Frontal cortex (tissue), 4 donors: ENCODE results near the gene TMEM185A. TPM values are rescaled to one million over a fixed set of nuclear protein-coding genes. Genes with fewer than 3 reads are reported as not detected.
"Not testable (repeated sequence)": the region's sequence is repeated elsewhere in the genome, so short reads cannot be mapped to it uniquely, and the experiment has no call there.

Experiments used
- DNase-seq, 2 donors: peaks; one replicate each; pipeline ENCODE4 v3.0.0; 2012; ENCODE audit warnings: low spot score in 2 of 2
- FAIRE-seq: peaks from 2 replicates; lab custom pipeline; 2012; peaks lifted over from hg19 to GRCh38; lab: Jason Lieb, UNC
- total RNA-seq: library from RNA; depleted of rRNA; stranded (reverse); fragments of >200 nt; gene quantifications from one replicate; pipeline ENCODE4 v1.2.3, GENCODE V29; 2014
- donor health status: control.
- donor health status: control.
- donor health status: control.

Gene TMEM185A
- total RNA-seq, 1 donor from 2014 or later = 42.4 TPM

GRCh38 chrX:149567621-149568417 lies 63.8 kb downstream of the TMEM185A start:
- FAIRE-seq = no peak

GRCh38 chrX:149563359-149563758 lies 68.2 kb downstream of the TMEM185A start:
- FAIRE-seq = no peak

More at GRCh38 chrX:149567621-149568417, 63.8 kb downstream of the TMEM185A start:
- DNase-seq = no peak

GRCh38 chrX:149555251-149555650 lies 76.3 kb downstream of the TMEM185A start:
- not testable (repeated sequence) for FAIRE-seq

More at GRCh38 chrX:149563359-149563758, 68.2 kb downstream of the TMEM185A start:
- no peak for DNase-seq

GRCh38 chrX:149551939-149552248 lies 79.7 kb downstream of the TMEM185A start:
- FAIRE-seq, DNase-seq: not testable (repeated sequence)

More at GRCh38 chrX:149555251-149555650, 76.3 kb downstream of the TMEM185A start:
- not testable (repeated sequence) for DNase-seq

- not testable (repeated sequence) for DNase-seq, FAIRE-seq
Observed at GRCh38 chrX:149551245-149551938, 80.2 kb downstream of the TMEM185A start.

- FAIRE-seq, DNase-seq: not testable (repeated sequence)
Observed at GRCh38 chrX:149550454-149550853, 81.1 kb downstream of the TMEM185A start.

- FAIRE-seq, DNase-seq: not testable (repeated sequence)
Observed at GRCh38 chrX:149549701-149550100, 81.9 kb downstream of the TMEM185A start, which contains the start of gene HSFX3. Gene HSFX3, minus strand, starts transcription at chrX:149549924. Its CDS starts 72 bp downstream, at chrX:149549852.

GRCh38 chrX:149547782-149548181 lies 83.8 kb downstream of the TMEM185A start:
- not testable (repeated sequence) for FAIRE-seq, DNase-seq

- FAIRE-seq, DNase-seq: not testable (repeated sequence)
Observed at GRCh38 chrX:149546962-149547361, 84.6 kb downstream of the TMEM185A start.

Other genes starting within 250 kb of the TMEM185A start
- 86.4 TPM for gene IDS, start 126.5 kb downstream of the TMEM185A start, total RNA-seq
- 15.1 TPM for gene EOLA1, start 90.8 kb downstream of the TMEM185A start, total RNA-seq
- not detected for gene HSFX3, start 81.9 kb downstream of the TMEM185A start, total RNA-seq
- not detected for gene MAGEA9B, start 44.3 kb downstream of the TMEM185A start, total RNA-seq
- gene HSFX2, start 36.5 kb downstream of the TMEM185A start, total RNA-seq = 1.2 TPM
- not detected for gene MAGEA11, start 80.3 kb upstream of the TMEM185A start, total RNA-seq
- gene HSFX1, start 142.3 kb upstream of the TMEM185A start, total RNA-seq = 1.2 TPM
- not detected for gene MAGEA9, start 150.1 kb upstream of the TMEM185A start, total RNA-seq
- gene MAGEA8, start 249.4 kb upstream of the TMEM185A start, total RNA-seq = not detected